ENCODE results near the gene STN1.

DNA sequence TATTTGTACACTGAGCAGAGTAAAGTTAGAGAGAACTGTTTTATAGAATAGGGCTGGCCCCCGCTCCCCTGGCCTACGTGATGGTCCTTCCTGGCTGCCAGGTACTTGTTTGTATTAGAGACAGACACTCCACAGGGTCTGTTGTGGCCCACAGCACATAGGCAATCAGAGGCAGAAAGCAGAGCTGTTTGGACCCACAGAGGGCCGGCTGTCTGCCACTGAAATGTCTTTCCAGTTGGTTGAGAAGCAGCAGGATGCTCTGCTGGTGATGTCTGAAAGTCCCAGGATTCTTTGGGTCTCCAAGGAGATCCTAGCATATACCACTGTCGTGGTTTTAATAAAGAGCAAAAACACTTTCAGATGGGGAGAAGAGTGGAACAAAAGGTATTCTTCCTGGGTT, 5.2 kb downstream of the STN1 start:
- TF ChIP-seq, protein P1, sequence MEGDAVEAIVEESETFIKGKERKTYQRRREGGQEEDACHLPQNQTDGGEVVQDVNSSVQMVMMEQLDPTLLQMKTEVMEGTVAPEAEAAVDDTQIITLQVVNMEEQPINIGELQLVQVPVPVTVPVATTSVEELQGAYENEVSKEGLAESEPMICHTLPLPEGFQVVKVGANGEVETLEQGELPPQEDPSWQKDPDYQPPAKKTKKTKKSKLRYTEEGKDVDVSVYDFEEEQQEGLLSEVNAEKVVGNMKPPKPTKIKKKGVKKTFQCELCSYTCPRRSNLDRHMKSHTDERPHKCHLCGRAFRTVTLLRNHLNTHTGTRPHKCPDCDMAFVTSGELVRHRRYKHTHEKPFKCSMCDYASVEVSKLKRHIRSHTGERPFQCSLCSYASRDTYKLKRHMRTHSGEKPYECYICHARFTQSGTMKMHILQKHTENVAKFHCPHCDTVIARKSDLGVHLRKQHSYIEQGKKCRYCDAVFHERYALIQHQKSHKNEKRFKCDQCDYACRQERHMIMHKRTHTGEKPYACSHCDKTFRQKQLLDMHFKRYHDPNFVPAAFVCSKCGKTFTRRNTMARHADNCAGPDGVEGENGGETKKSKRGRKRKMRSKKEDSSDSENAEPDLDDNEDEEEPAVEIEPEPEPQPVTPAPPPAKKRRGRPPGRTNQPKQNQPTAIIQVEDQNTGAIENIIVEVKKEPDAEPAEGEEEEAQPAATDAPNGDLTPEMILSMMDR (IDR thresholded peaks at IDR 0.05) = no peak
- TF ChIP-seq POLR2A (IDR thresholded peaks at IDR 0.05) = no peak
